Coronary artery (tissue), 2 donors: Measurements from ENCODE around the gene OR2T10.

ENCODE experiments used
- DNase-seq: peaks from one replicate; pipeline ENCODE4 v3.0.0-alpha.2; 2017; ENCODE audit warnings: low spot score
- H3K27ac ChIP-seq, 2 donors: fragments of 200-600 bp; sonication (generic); one replicate each; pipeline ENCODE4 v1.5.1; 2016 to 2019
- H3K4me3 ChIP-seq: fragments of 200-600 bp; sonication (generic); 2 replicates; pipeline ENCODE4 v1.5.1; 2016; ENCODE audit warnings: mild to moderate bottlenecking, moderate library complexity
- TF ChIP-seq, protein P1 (sequence below): fragments of 200-600 bp; sonication (generic); IDR thresholded peaks from one replicate; pipeline ENCODE4 v1.5.1; 2019; ENCODE audit warnings: antibody characterized with exemption

Gene OR2T10

DNA sequence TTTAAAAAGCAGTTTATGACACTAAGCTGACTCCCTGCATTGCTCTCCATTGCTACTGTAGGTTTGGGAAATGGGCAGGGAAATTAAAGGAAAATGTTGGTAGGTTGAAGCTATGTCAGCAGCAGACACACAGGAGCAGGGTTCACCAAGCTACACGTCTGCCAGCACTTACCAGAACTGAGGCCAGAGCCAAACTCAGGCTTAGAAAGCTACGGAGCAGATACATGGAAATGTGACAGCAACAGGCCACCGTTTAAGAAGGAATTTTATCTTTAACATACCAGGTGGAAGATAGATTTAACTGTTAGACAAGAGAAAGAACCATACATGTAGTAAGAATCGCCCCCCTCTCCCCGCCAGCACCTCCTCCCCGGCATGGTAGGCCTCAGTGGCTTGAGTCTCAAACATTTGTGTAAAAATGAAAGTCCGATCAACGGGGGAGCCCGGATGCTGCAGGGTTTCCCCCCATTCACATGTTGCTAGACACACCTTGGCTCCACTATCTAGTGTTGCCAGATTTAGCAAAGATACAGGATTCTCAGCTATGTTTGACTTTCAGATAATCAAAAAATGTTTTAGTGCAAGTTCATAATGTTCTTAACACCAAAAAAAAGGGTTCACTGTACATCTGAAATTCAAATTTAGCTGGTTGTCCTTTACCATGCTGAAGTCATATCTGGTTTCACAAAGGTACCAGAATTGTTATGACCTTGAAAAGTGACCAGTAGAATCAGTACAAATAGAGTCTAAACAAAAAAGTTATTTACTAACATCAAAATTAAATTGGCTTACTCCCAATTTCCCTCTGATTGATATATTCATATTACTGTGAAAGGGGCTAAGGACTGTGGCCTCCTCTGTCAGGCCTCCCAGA lies 30.7 kb upstream of the OR2T10 start:
- no peak for DNase-seq
- no peak overlapping the region for H3K27ac ChIP-seq
- TF ChIP-seq, protein P1, sequence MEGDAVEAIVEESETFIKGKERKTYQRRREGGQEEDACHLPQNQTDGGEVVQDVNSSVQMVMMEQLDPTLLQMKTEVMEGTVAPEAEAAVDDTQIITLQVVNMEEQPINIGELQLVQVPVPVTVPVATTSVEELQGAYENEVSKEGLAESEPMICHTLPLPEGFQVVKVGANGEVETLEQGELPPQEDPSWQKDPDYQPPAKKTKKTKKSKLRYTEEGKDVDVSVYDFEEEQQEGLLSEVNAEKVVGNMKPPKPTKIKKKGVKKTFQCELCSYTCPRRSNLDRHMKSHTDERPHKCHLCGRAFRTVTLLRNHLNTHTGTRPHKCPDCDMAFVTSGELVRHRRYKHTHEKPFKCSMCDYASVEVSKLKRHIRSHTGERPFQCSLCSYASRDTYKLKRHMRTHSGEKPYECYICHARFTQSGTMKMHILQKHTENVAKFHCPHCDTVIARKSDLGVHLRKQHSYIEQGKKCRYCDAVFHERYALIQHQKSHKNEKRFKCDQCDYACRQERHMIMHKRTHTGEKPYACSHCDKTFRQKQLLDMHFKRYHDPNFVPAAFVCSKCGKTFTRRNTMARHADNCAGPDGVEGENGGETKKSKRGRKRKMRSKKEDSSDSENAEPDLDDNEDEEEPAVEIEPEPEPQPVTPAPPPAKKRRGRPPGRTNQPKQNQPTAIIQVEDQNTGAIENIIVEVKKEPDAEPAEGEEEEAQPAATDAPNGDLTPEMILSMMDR, result no peak
- H3K4me3 ChIP-seq, result no peak overlapping the region

- Histone ChIP-seq H3K4me3 (no peak overlapping the region), H3K27ac (no peak overlapping the region)
- TF ChIP-seq, protein P1, result no peak
- DNase-seq, result no peak
Observed at GRCh38 chr1:248625971-248626370, 28.5 kb upstream of the OR2T10 start.

GRCh38 chr1:248625166-248625565 lies 27.7 kb upstream of the OR2T10 start:
- TF ChIP-seq, protein P1, result no peak
- H3K4me3 ChIP-seq, result no peak overlapping the region
- no peak for DNase-seq
- H3K27ac ChIP-seq, result no peak overlapping the region

DNA sequence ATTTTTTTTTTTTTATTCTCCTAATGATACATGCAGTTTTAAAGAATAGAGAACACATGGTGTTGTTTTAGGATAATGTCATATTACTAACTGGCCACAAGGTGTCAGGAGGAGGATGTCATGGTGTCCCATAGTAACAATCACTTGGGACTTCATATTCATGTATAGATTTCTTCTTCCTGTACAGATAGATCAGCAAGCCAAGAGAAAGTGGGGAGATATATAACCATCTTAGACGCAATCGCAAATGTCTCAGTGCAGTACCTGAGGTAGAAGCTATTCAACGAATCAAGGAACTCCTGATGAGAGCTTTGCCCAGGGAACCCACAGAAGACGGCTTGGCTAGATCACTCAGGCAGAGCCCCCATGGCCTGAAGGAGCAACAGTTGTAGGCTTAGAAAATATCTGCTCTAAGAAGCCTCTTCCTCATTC lies 25.1 kb upstream of the OR2T10 start:
- DNase-seq, result no peak
- TF ChIP-seq, protein P1, result no peak
- Histone ChIP-seq H3K4me3 (no peak overlapping the region), H3K27ac (no peak overlapping the region)

DNA sequence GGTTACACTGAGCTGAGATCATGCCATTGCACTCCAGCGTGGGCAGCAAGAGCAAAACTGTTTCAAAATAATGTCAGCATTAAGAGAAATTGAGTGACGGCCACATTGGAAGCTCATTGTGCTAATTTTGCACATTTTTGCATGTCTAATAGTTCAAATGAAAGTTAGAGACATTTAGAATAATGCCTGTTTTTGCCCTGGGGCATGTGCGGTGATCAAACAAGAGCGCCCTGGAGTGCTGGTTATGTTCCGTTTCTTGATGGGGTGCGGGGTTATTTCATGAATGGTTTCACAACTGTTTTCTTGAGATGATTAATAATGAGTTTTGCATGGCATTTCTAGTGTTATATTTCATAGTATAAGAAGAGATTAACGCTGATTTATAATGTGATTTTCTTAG lies 24.3 kb upstream of the OR2T10 start:
- no peak for DNase-seq

DNA sequence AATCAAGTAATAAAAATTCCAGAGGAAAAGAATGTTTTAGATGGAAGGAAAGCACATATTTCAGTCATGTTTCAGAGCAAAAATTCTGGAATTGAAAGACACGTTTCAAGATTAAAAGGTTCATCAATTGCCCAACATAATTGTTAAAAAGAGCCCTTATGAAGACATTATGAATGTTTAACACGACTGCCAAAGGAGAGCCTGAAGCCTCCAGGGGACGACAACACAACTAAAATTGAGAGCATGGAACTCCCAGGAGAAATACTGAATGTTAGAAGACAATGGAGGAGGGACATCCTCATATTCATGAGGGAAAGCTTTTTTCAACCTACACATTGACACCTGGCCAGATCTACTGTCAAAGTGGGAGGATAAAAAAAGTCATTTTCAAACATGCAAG lies 21.4 kb upstream of the OR2T10 start:
- TF ChIP-seq, protein P1, result peak; percentile 31
- H3K4me3 ChIP-seq, result no peak overlapping the region

More for the DNA sequence above, 24.3 kb upstream of the OR2T10 start:
- H3K4me3 ChIP-seq, result no peak overlapping the region
- H3K27ac ChIP-seq, result no peak overlapping the region
- TF ChIP-seq, protein P1, result no peak

DNA sequence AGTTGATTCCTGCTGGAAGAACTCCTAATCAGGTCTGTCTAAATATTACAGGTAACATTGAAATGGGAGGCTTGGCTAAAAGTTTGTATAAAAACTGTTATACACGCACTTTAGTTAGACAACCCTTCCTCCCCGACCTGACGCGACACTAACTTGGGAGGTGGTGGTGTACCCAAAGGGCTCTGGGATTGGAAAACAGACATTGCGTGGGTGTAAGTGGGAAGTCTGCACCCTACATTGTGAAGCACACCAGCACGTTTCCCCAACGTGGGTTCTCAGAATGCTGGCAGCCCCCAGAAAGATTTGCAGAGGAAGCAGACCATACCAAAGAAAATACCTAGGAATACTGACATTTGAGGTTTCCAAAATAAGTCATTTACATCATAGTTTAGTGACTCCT lies 20.6 kb upstream of the OR2T10 start:
- no peak for DNase-seq
- no peak overlapping the region for H3K4me3 ChIP-seq
- TF ChIP-seq, protein P1, result no peak

More for the DNA sequence above, 21.4 kb upstream of the OR2T10 start:
- no peak overlapping the region for H3K27ac ChIP-seq
- no peak for DNase-seq

More for the DNA sequence above, 20.6 kb upstream of the OR2T10 start:
- H3K27ac ChIP-seq, result no peak overlapping the region
